HFFc6 (cell line): ENCODE measurements around the gene TBP. TPM values are rescaled to one million over a fixed set of nuclear protein-coding genes. Genes with fewer than 3 reads are reported as not detected.
A peak's percentile ranks its signal among the peaks of the same experiment; 100 is the strongest.

Source experiments
- DNase-seq: peaks from one replicate; pipeline ENCODE4 v3.0.0-alpha.2; 2018
- H3K27ac Mint-ChIP-seq: 2 replicates; pipeline ENCODE4 v1.8.0; 2020; ENCODE audit warnings: mild to moderate bottlenecking, mixed read lengths
- H3K27me3 Mint-ChIP-seq: 2 replicates; pipeline ENCODE4 v1.8.0; 2021; ENCODE audit warnings: mild to moderate bottlenecking, moderate library complexity, mixed read lengths; ENCODE audit not compliant: insufficient read depth
- H3K36me3 Mint-ChIP-seq: 2 replicates; pipeline ENCODE4 v1.8.0; 2021; ENCODE audit warnings: low read depth, mixed read lengths
- H3K4me1 Mint-ChIP-seq: 2 replicates; pipeline ENCODE4 v1.8.0; 2020; ENCODE audit warnings: low read depth, mixed read lengths
- H3K4me3 Mint-ChIP-seq: 2 replicates; pipeline ENCODE4 v1.8.0; 2020; ENCODE audit warnings: mild to moderate bottlenecking, moderate library complexity, mixed read lengths
- H3K9me3 Mint-ChIP-seq: 2 replicates; pipeline ENCODE4 v1.8.0; 2020; ENCODE audit warnings: mild to moderate bottlenecking, mixed read lengths
- total RNA-seq, 6 experiments: library from RNA; stranded (reverse); fragmentation: NEBNext Ultra II Directional; extraction: Animal tissue kit (Norgen Biotek cat#: 25700); gene quantifications; 2 replicates in 1 of 6; 3 replicates in 5 of 6; pipeline ENCODE4 v1.2.3, GENCODE V29; 2021
- TF ChIP-seq, protein P1 (sequence below): fragments of 200-600 bp; sonication (generic); IDR thresholded peaks from 2 replicates; pipeline ENCODE4 v1.5.0; 2021; ENCODE audit warnings: antibody characterized with exemption, mild to moderate bottlenecking

Gene TBP
- total RNA-seq, 6 experiments from 2014 or later, result 12.6 to 16.3 (median 14.8) TPM

DNA sequence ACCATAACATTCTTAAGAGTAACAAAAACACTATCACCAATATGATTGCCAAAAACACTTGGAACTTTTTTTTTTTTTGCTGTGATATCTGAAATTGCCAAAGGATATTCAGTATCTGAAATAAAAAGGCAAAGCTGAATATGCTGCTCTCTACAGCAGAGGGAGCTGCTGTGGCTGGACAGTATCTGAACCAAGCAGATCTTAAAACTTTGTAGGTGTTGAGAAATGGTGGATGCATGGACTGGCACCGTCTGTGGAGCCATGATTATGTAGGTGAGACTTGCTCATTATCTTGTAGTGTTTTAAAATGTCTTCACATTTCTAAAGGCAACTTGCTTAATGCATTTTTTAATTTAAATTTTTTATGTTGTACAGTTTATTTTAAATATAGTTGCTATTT lies 21.1 kb downstream of the TBP start:
- TF ChIP-seq, protein P1, sequence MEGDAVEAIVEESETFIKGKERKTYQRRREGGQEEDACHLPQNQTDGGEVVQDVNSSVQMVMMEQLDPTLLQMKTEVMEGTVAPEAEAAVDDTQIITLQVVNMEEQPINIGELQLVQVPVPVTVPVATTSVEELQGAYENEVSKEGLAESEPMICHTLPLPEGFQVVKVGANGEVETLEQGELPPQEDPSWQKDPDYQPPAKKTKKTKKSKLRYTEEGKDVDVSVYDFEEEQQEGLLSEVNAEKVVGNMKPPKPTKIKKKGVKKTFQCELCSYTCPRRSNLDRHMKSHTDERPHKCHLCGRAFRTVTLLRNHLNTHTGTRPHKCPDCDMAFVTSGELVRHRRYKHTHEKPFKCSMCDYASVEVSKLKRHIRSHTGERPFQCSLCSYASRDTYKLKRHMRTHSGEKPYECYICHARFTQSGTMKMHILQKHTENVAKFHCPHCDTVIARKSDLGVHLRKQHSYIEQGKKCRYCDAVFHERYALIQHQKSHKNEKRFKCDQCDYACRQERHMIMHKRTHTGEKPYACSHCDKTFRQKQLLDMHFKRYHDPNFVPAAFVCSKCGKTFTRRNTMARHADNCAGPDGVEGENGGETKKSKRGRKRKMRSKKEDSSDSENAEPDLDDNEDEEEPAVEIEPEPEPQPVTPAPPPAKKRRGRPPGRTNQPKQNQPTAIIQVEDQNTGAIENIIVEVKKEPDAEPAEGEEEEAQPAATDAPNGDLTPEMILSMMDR, result peak; percentile 67
- H3K27me3 Mint-ChIP-seq, result peaks cover 2% of the 10 kb centered on the region; the same call in 1 of the 2 replicates
- H3K9me3 Mint-ChIP-seq, result no peaks in the 10 kb centered on the region
- no peaks in the 10 kb centered on the region for H3K4me1 Mint-ChIP-seq
- no peak overlapping the region for H3K27ac Mint-ChIP-seq
- peaks cover 20% of the 10 kb centered on the region; the same call in 1 of the 2 replicates for H3K36me3 Mint-ChIP-seq
- no peak overlapping the region for H3K4me3 Mint-ChIP-seq
- DNase-seq, result peak; percentile 15

DNA sequence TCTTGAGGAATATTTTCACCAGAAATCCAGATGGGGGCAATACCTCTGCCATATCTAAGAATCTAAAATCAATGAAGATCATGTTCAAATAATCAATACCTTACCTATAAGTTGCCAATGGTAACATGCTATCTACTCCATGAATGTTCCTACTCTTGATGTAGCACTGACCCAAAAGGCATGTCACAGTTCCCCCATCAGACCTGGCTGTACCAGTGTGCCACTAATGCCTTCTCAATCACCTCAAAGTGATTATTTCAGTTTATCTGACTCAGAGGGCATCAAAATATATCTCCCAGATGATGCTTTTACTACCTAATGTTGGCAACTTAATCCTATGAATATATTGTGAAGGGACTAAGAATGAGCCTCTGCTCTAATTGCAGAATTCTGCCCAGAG lies 24.7 kb downstream of the TBP start:
- H3K36me3 Mint-ChIP-seq, result peaks cover 34% of the 10 kb centered on the region
- H3K27ac Mint-ChIP-seq, result no peak overlapping the region
- H3K4me3 Mint-ChIP-seq, result no peak overlapping the region
- H3K9me3 Mint-ChIP-seq, result no peaks in the 10 kb centered on the region
- no peaks in the 10 kb centered on the region for H3K27me3 Mint-ChIP-seq
- no peak for DNase-seq
- TF ChIP-seq, protein P1, result no peak
- peaks cover 15% of the 10 kb centered on the region for H3K4me1 Mint-ChIP-seq

DNA sequence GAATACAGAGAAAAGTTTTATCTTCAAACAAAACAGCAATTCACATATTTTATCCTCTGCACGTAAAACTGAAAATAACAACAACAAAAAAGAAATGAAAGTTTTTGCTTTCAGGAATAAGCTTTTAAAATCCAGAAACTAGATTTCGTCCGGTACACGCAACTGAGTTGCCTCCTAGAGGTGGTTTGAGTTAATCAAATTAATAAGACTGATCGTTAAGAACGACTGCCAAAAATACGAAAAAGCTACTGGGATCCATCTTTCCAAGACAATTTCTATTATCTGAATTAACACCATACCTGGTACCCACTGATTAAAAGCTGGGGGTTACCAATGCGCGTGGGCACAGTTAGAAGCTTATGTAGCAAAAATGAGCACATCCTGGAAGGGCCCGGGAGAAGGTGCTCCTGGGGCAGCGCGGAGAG lies 29.6 kb downstream of the TBP start:
- H3K9me3 Mint-ChIP-seq, result no peaks in the 10 kb centered on the region
- peak overlapping the region; percentile 91 for H3K27ac Mint-ChIP-seq
- peak; percentile 10 for DNase-seq
- TF ChIP-seq, protein P1, result peak; percentile 66
- peak overlapping the region; percentile 98 for H3K4me3 Mint-ChIP-seq
- peaks cover 2% of the 10 kb centered on the region; the same call in 1 of the 2 replicates for H3K27me3 Mint-ChIP-seq
- H3K36me3 Mint-ChIP-seq, result peaks cover 36% of the 10 kb centered on the region
- peaks cover 22% of the 10 kb centered on the region for H3K4me1 Mint-ChIP-seq

DNA sequence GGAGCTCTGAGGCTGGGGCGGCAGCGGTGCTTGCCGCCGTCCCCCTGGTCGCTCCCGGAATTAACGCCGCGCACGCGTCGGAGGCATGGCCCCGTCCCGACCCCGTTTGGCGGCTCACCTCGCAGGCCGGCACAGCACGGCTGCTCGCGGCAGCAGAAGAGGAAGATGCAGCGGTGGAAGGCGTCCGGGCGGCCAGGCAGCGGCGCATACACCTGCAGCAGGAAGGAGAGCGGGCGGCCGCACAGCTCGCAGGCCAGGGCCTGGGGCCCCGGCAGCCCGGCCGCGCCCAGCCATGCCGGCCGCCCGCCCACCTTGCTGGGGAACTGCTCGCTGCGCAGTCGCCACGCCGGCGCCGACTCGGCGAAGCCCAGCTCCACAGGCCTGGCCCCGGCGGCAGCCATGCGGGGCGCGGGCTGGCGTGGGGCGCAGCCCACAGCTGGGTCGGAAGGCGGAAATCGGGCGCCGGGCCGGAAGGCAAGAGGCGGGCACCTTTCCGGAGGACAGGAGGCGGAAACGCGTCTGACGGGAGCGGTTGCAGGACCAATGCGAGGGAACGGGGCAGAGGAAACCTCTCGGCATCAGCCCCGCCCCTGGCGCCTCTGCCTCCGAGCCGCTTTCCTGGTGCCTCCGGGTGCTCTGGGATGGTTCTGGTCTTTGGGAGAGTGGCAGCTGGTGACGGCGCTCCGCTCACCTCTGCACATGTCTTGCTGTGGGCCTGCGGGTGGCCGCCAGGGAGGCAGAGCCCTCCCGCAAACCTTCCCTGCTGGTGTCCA lies 30.2 kb downstream of the TBP start, which contains the start of gene PDCD2:
PDCD2 (minus strand) TSS at position 457 of the 773 bp plus-strand sequence; CDS start at position 401, 56 bp downstream.
- TF ChIP-seq, protein P1, result no peak

DNA sequence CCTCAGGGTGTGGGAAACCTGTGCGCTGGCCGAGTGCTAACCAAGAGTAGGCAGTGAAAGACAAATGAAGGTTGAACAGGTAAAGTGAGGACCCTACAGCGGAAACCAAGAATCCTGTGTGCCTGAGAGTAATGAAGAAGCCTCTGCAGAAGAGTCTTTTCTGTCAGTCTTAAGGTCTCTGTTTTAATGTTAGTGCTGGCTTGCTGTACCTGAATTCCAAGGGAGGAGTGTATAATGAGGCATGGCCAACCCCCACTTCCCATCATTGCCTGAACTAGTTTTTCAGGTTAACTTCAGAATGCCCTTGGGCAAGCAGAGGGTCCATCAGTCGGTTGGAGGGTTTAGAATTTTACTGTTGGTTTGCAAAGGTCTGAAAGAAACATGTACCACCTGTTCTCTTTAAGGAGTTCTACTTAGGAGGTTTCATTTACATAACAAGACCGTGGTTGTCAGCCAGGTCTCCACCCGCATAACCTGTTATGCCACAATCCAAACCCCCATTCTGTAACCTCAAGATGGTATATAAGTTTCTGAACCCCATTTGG lies 30.9 kb downstream of the TBP start:
- peaks cover 2% of the 10 kb centered on the region for H3K27me3 Mint-ChIP-seq
- peaks cover 22% of the 10 kb centered on the region for H3K4me1 Mint-ChIP-seq
- peak overlapping the region; percentile 96 for H3K4me3 Mint-ChIP-seq
- TF ChIP-seq, protein P1, result no peak
- no peak for DNase-seq
- H3K9me3 Mint-ChIP-seq, result peaks cover 6% of the 10 kb centered on the region
- peak overlapping the region; percentile 76 for H3K27ac Mint-ChIP-seq
- H3K36me3 Mint-ChIP-seq, result peaks cover 30% of the 10 kb centered on the region

More for the DNA sequence above, 30.2 kb downstream of the TBP start, which contains the start of gene PDCD2:
- peak within 1 kb of the TSS; percentile 91 for H3K27ac Mint-ChIP-seq
- H3K36me3 Mint-ChIP-seq, result peaks cover 32% of the 10 kb centered on the region
- peaks cover 2% of the 10 kb centered on the region; the same call in 1 of the 2 replicates for H3K27me3 Mint-ChIP-seq
- no peaks in the 10 kb centered on the region; the same call in 1 of the 2 replicates for H3K9me3 Mint-ChIP-seq
- peaks cover 22% of the 10 kb centered on the region for H3K4me1 Mint-ChIP-seq
- H3K4me3 Mint-ChIP-seq, result peak within 1 kb of the TSS; percentile 98
- peak; percentile 90 for DNase-seq
